ENCODE data around the gene EYA4. TPM values are rescaled to one million over a fixed set of nuclear protein-coding genes. Genes with fewer than 3 reads are reported as not detected.

The EYA4 gene
- polyA plus RNA-seq, 1 of the 3 experiments (the other 2 are of a cell fraction), result 0.08 TPM

GRCh38 chr6:133339543-133340384, 98.6 kb downstream of the EYA4 start (continued):
- TF ChIP-seq REST (IDR thresholded peaks at IDR 0.05; ENCODE audit: low read depth, low read length), result no peak
- no peak for TF ChIP-seq EP300 (IDR thresholded peaks at IDR 0.05; ENCODE audit: borderline replicate concordance in 1 of 2, low read depth in 1 of 2, low read length in 1 of 2)

- no peak overlapping the region for H3K4me3 ChIP-seq (ENCODE audit: low read depth in 2 of 2, low read length in 1 of 2)
- H3K4me1 ChIP-seq (ENCODE audit: control insufficient read depth in 1 of 2, insufficient read depth in 2 of 2, low read depth in 1 of 2, low read length in 1 of 2), result peaks cover 0 to 8% of the 10 kb centered on the region in 2 experiments; a peak in 2 of 4 replicates
- no peaks in the 10 kb centered on the region for H4K20me1 ChIP-seq (ENCODE audit: insufficient read depth)
- no peak overlapping the region for H3K27ac ChIP-seq (ENCODE audit: low read depth in 2 of 2, low read length in 1 of 2)
- no peaks in the 10 kb centered on the region for H3K9me2 ChIP-seq
- no peaks in the 10 kb centered on the region for H3K79me2 ChIP-seq (ENCODE audit: insufficient read depth)
- no peaks in the 10 kb centered on the region for H3F3A ChIP-seq (replicated peaks; ENCODE audit: insufficient read depth)
- H3K4me2 ChIP-seq, result no peak overlapping the region
- H3K27me3 ChIP-seq (ENCODE audit: insufficient read depth), result no peaks in the 10 kb centered on the region
- POLR2A ChIA-PET, result no interaction called here
- H3K36me3 ChIP-seq (replicated peaks in 1 of 2; ENCODE audit: control insufficient read depth in 1 of 2, insufficient read depth in 2 of 2, low read length in 1 of 2), result no peaks in the 10 kb centered on the region
- peak; percentile 7 for DNase-seq
- no peaks in the 10 kb centered on the region for H3K9me3 ChIP-seq
- H3K9ac ChIP-seq, result no peak overlapping the region
- CTCF ChIA-PET, result no interaction called here
- H2AFZ ChIP-seq (ENCODE audit: low read depth), result no peak overlapping the region
- TF ChIP-seq CTCF (IDR thresholded peaks at IDR 0.05), result no peak
- no peak for TF ChIP-seq JUND (IDR thresholded peaks at IDR 0.05)
- TF ChIP-seq GATA2 (CRISPR knock-in tag; IDR thresholded peaks at IDR 0.05), result no peak
- no peak for TF ChIP-seq ELF1 (IDR thresholded peaks at IDR 0.05)
- TF ChIP-seq NRF1 (IDR thresholded peaks at IDR 0.05; ENCODE audit: low read depth, low read length), result no peak
- TF ChIP-seq YY1 (IDR thresholded peaks at IDR 0.05; ENCODE audit: low read depth), result no peak
- TF ChIP-seq SIN3A (IDR thresholded peaks at IDR 0.05; ENCODE audit: borderline replicate concordance, low read depth, low read length), result no peak
- TF ChIP-seq SMC3 (IDR thresholded peaks at IDR 0.05; ENCODE audit: low read depth, low read length), result no peak
- no peak for TF ChIP-seq EP300 (IDR thresholded peaks at IDR 0.05; ENCODE audit: borderline replicate concordance in 1 of 2, low read depth in 1 of 2, low read length in 1 of 2)
- no peak for TF ChIP-seq TAF1 (IDR thresholded peaks at IDR 0.05; ENCODE audit: borderline replicate concordance, low read depth, low read length)
- TF ChIP-seq EZH2phosphoT487 (IDR thresholded peaks at IDR 0.05; ENCODE audit: borderline replicate concordance, low read depth), result no peak
- no peak for TF ChIP-seq GABPA (IDR thresholded peaks at IDR 0.05; ENCODE audit: low read depth)
- no peak for TF ChIP-seq TCF12 (IDR thresholded peaks at IDR 0.05)
- TF ChIP-seq USF2 (IDR thresholded peaks at IDR 0.05; ENCODE audit: borderline replicate concordance, low read depth, low read length), result no peak
- no peak for TF ChIP-seq POLR2AphosphoS5 (IDR thresholded peaks at IDR 0.05; ENCODE audit: low read depth, low read length)
- TF ChIP-seq RCOR1 (IDR thresholded peaks at IDR 0.05; ENCODE audit: low read length), result no peak
- no peak for TF ChIP-seq CHD2 (IDR thresholded peaks at IDR 0.05; ENCODE audit: low read length, partially characterized antibody)
- TF ChIP-seq NFIC (IDR thresholded peaks at IDR 0.05; ENCODE audit: borderline replicate concordance), result no peak
- TF ChIP-seq FOXJ3 (CRISPR knock-in tag; IDR thresholded peaks at IDR 0.05), result no peak
- WGBS (ENCODE audit: low lambda C conversion rate), result 13% methylated on average over 3 of the region's 3 CpGs
Measured at GRCh38 chr6:133340557-133340956, 99.4 kb downstream of the EYA4 start.
